ENCODE measurements around the gene ACOX2. TPM values are rescaled to one million over a fixed set of nuclear protein-coding genes. Genes with fewer than 3 reads are reported as not detected.
A peak's percentile ranks its signal among the peaks of the same experiment; 100 is the strongest.

ACOX2 gene
- total RNA-seq, 1 experiment from 2014 or later, result 3.2 TPM

DNA sequence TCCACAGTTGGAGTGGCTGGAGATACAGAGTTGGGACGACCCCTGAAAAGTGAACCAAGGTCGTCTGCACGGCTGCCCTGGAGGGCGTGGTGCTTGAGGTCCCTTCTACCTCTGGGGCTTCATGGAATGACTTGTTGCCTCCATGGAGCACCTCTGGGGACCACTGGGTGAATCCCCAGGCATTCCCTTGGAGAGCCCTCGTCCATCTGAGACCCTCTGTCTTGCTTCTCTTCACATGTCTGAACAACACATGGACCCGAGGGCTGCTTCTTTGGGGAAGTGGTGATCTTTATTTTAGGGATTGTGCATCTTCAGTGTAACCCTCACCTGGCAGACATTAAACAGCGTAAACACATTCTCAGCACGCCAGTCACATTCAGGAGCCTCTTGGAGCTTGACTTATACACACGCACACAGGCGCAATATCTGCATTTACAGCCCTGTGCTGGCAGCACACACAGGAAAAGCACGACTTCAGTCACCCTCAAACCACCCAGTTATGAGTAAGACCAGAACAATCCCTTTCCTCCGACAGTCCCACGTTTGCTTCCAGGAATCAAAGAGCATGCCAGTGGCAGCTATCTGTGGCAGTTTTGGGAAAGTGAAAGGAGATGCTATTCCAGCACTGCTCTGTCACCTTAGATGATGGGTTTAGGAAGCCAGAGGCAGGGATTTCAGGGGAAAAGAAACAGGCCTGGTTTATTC lies 27.6 kb upstream of the ACOX2 start:
- H3K27ac ChIP-seq (ENCODE audit: low read length), result peak overlapping the region; percentile 39
- peaks cover 7% of the 10 kb centered on the region for H3K4me1 ChIP-seq (ENCODE audit: control insufficient read depth, insufficient read depth, low read length)
- H3K27me3 ChIP-seq (ENCODE audit: control insufficient read depth, insufficient read depth, low read length), result no peaks in the 10 kb centered on the region
- no peak for DNase-seq (ENCODE audit: low read depth, low spot score)
- BruUV-seq (replicated peaks), result no TSS peak
- ChIA-PET CTCF (no interaction called here), POLR2A (no interaction called here)
- in situ Hi-C loops (cut with HindIII; ENCODE audit: low pct_unique_long_range_greater_than_20kb, low sequenced_read_pairs) (no loop called here), intact Hi-C loops (cut with micrococcal nuclease; ENCODE audit: unreplicated experiment) (no loop called here)
- H3K4me3 ChIP-seq (ENCODE audit: low read depth in 2 of 2, low read length in 2 of 2), result no peak overlapping the region
- TF ChIP-seq SIN3A (IDR thresholded peaks at IDR 0.05; ENCODE audit: borderline replicate concordance, insufficient read depth, low read depth, low read length), result no peak
- TF ChIP-seq, protein P1, sequence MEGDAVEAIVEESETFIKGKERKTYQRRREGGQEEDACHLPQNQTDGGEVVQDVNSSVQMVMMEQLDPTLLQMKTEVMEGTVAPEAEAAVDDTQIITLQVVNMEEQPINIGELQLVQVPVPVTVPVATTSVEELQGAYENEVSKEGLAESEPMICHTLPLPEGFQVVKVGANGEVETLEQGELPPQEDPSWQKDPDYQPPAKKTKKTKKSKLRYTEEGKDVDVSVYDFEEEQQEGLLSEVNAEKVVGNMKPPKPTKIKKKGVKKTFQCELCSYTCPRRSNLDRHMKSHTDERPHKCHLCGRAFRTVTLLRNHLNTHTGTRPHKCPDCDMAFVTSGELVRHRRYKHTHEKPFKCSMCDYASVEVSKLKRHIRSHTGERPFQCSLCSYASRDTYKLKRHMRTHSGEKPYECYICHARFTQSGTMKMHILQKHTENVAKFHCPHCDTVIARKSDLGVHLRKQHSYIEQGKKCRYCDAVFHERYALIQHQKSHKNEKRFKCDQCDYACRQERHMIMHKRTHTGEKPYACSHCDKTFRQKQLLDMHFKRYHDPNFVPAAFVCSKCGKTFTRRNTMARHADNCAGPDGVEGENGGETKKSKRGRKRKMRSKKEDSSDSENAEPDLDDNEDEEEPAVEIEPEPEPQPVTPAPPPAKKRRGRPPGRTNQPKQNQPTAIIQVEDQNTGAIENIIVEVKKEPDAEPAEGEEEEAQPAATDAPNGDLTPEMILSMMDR (IDR thresholded peaks at IDR 0.05), result no peak
- no peak for TF ChIP-seq POLR2AphosphoS5 (IDR thresholded peaks at IDR 0.05; ENCODE audit: low read depth, low read length)
- TF ChIP-seq, protein P2, sequence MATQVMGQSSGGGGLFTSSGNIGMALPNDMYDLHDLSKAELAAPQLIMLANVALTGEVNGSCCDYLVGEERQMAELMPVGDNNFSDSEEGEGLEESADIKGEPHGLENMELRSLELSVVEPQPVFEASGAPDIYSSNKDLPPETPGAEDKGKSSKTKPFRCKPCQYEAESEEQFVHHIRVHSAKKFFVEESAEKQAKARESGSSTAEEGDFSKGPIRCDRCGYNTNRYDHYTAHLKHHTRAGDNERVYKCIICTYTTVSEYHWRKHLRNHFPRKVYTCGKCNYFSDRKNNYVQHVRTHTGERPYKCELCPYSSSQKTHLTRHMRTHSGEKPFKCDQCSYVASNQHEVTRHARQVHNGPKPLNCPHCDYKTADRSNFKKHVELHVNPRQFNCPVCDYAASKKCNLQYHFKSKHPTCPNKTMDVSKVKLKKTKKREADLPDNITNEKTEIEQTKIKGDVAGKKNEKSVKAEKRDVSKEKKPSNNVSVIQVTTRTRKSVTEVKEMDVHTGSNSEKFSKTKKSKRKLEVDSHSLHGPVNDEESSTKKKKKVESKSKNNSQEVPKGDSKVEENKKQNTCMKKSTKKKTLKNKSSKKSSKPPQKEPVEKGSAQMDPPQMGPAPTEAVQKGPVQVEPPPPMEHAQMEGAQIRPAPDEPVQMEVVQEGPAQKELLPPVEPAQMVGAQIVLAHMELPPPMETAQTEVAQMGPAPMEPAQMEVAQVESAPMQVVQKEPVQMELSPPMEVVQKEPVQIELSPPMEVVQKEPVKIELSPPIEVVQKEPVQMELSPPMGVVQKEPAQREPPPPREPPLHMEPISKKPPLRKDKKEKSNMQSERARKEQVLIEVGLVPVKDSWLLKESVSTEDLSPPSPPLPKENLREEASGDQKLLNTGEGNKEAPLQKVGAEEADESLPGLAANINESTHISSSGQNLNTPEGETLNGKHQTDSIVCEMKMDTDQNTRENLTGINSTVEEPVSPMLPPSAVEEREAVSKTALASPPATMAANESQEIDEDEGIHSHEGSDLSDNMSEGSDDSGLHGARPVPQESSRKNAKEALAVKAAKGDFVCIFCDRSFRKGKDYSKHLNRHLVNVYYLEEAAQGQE (IDR thresholded peaks at IDR 0.05; ENCODE audit: insufficient read depth in 1 of 2, low read depth in 2 of 2, low read length in 1 of 2), result no peak
- no peak for TF ChIP-seq TCF7L2 (IDR thresholded peaks at IDR 0.05; ENCODE audit: low read depth, low read length)
- no peaks in the 10 kb centered on the region for H3K9me3 ChIP-seq (ENCODE audit: control insufficient read depth, insufficient read depth, low read depth, low read length)
- peak; percentile 54 for ATAC-seq
- no peaks in the 10 kb centered on the region for H3K36me3 ChIP-seq (ENCODE audit: control insufficient read depth, insufficient read depth, low read length)

DNA sequence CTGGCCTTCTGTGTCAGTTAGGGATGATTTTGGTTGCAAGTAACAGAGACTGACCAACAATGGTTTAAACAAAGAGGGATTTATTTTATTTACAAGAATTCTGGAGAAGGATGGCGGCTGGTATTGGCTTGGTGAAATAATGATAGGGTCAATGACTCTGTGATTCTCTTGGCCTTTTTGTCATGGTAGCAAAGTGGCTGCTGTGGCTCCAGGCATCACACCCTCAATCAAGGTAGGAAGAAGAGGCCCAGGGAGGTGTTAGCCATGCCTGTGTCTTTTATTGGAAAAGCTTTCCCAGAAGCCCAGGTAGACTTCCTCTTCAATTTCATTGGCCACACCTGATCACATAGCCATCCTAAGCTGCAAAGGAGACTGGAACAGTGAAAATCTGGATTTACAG lies 27.1 kb upstream of the ACOX2 start:
- 0 out of 2 replicates have a peak overlapping the region, but pooled peaks have one; percentile 39 for H3K27ac ChIP-seq (ENCODE audit: low read length)
- H3K27me3 ChIP-seq (ENCODE audit: control insufficient read depth, insufficient read depth, low read length), result no peaks in the 10 kb centered on the region
- ChIA-PET CTCF (no interaction called here), POLR2A (no interaction called here)
- H3K9me3 ChIP-seq (ENCODE audit: control insufficient read depth, insufficient read depth, low read depth, low read length), result no peaks in the 10 kb centered on the region
- DNase-seq (ENCODE audit: low read depth, low spot score), result no peak
- intact Hi-C loops (cut with micrococcal nuclease; ENCODE audit: unreplicated experiment), result no loop called here
- TF ChIP-seq, protein P1 (IDR thresholded peaks at IDR 0.05), result no peak
- TF ChIP-seq TCF7L2 (IDR thresholded peaks at IDR 0.05; ENCODE audit: low read depth, low read length), result no peak
- no peak for TF ChIP-seq SIN3A (IDR thresholded peaks at IDR 0.05; ENCODE audit: borderline replicate concordance, insufficient read depth, low read depth, low read length)
- TF ChIP-seq POLR2AphosphoS5 (IDR thresholded peaks at IDR 0.05; ENCODE audit: low read depth, low read length), result no peak
- TF ChIP-seq, protein P2 (IDR thresholded peaks at IDR 0.05; ENCODE audit: insufficient read depth in 1 of 2, low read depth in 2 of 2, low read length in 1 of 2), result no peak
- no peak for ATAC-seq
- BruUV-seq (replicated peaks), result no TSS peak
- in situ Hi-C loops (cut with HindIII; ENCODE audit: low pct_unique_long_range_greater_than_20kb, low sequenced_read_pairs), result no loop called here
- no peaks in the 10 kb centered on the region for H3K36me3 ChIP-seq (ENCODE audit: control insufficient read depth, insufficient read depth, low read length)
- H3K4me3 ChIP-seq (ENCODE audit: low read depth in 2 of 2, low read length in 2 of 2), result no peak overlapping the region
- H3K4me1 ChIP-seq (ENCODE audit: control insufficient read depth, insufficient read depth, low read length), result peaks cover 7% of the 10 kb centered on the region
